ENCODE results near the gene IL36G. TPM values are rescaled to one million over a fixed set of nuclear protein-coding genes. Genes with fewer than 3 reads are reported as not detected.

The IL36G gene
- total and polyA plus RNA-seq, 2 of the 13 experiments (the other 11 are each of a cell fraction or from before 2014, with no cell fraction given) = not detected

DNA sequence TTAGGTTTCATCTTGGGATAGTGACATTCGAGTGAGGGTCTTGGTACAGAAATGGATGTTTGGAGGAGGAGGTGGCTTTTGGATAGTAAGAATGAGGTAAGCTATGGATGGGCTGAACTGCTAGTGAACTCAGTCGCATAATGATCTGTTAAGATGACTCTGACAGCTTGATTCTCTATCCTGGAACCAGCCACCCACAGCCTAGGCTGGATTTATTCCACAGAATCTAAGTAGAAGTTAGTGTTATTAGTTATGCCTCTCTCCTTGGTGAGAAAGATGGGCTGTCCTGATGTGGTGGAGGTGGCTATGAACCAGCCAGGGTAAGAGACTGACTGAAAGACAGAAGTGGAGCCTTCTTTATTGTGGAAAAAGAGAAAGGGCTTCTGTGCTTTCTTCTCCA lies 49.9 kb downstream of the IL36G start:
- Histone ChIP-seq H3K9ac (ENCODE audit: insufficient read depth, low read depth, low read length) (no peak overlapping the region), H3K9me3 (ENCODE audit: low read length) (no peaks in the 10 kb centered on the region), H3K4me3 (replicated peaks in 1 of 3; ENCODE audit: insufficient read depth in 1 of 3, low read depth in 2 of 3, low read length in 3 of 3) (no peak overlapping the region), H3K79me2 (ENCODE audit: insufficient read depth, low read length) (no peaks in the 10 kb centered on the region), H3K27me3 (ENCODE audit: control insufficient read depth in 1 of 2, insufficient read depth in 2 of 2, low read length in 2 of 2) (peaks cover 0 to 10% of the 10 kb centered on the region in 2 experiments; a peak in 3 of 5 replicates), H3K27ac (ENCODE audit: extremely low read length, insufficient read depth, low read length) (no peak overlapping the region), H3K36me3 (replicated peaks in 1 of 2; ENCODE audit: control insufficient read depth in 1 of 2, insufficient read depth in 2 of 2, low read length in 2 of 2) (no peaks in the 10 kb centered on the region), H3K4me2 (ENCODE audit: low read depth, low read length) (no peak overlapping the region), H4K20me1 (ENCODE audit: insufficient read depth, low read length) (no peaks in the 10 kb centered on the region), H2AFZ (ENCODE audit: low read length) (no peak overlapping the region), H3K4me1 (ENCODE audit: insufficient read depth, low read length) (no peaks in the 10 kb centered on the region)
- CTCF ChIA-PET (ENCODE audit: low intra/inter-chr PET ratio, low total read pairs) = no interaction called here
- intact Hi-C loops (cut with micrococcal nuclease; ENCODE audit: unreplicated experiment) (no loop called here), in situ Hi-C loops (cut with HindIII; ENCODE audit: extremely low pct_ligation_motif_present, low pct_unique_long_range_greater_than_20kb) (no loop called here)
- ATAC-seq (no peak), DNase-seq (ENCODE audit: low spot score) (no peak), FAIRE-seq (no peak)
- WGBS (ENCODE audit: low lambda C conversion rate) = 2% methylated on average over 2 of the region's 2 CpGs
- TF ChIP-seq ZNF546 (CRISPR knock-in tag; conservative IDR thresholded peaks at IDR 0.05) = no peak
- TF ChIP-seq, protein P1, sequence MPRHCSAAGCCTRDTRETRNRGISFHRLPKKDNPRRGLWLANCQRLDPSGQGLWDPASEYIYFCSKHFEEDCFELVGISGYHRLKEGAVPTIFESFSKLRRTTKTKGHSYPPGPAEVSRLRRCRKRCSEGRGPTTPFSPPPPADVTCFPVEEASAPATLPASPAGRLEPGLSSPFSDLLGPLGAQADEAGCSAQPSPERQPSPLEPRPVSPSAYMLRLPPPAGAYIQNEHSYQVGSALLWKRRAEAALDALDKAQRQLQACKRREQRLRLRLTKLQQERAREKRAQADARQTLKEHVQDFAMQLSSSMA (CRISPR knock-in tag; IDR thresholded peaks at IDR 0.05) = no peak
- TF ChIP-seq ZNF430 (CRISPR knock-in tag; IDR thresholded peaks at IDR 0.05) = no peak
- no peak for TF ChIP-seq HDAC6 (IDR thresholded peaks at IDR 0.05; ENCODE audit: low read depth, low read length)
- no peak for TF ChIP-seq SPEN (CRISPR knock-in tag; IDR thresholded peaks at IDR 0.05; ENCODE audit: low read depth)
- no peak for TF ChIP-seq GFI1 (CRISPR knock-in tag; IDR thresholded peaks at IDR 0.05; ENCODE audit: borderline replicate concordance)
- TF ChIP-seq PRPF4 (IDR thresholded peaks at IDR 0.05; ENCODE audit: low read depth, low read length, poor library complexity, severe bottlenecking) = no peak
- TF ChIP-seq HDAC1 (CRISPR knock-in tag; IDR thresholded peaks at IDR 0.05) = no peak
- TF ChIP-seq, protein P2, sequence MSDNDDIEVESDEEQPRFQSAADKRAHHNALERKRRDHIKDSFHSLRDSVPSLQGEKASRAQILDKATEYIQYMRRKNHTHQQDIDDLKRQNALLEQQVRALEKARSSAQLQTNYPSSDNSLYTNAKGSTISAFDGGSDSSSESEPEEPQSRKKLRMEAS (IDR thresholded peaks at IDR 0.05) = no peak
- TF ChIP-seq SMAD1 (CRISPR knock-in tag; IDR thresholded peaks at IDR 0.05; ENCODE audit: borderline replicate concordance, low read depth) = no peak
- TF ChIP-seq, protein P3, sequence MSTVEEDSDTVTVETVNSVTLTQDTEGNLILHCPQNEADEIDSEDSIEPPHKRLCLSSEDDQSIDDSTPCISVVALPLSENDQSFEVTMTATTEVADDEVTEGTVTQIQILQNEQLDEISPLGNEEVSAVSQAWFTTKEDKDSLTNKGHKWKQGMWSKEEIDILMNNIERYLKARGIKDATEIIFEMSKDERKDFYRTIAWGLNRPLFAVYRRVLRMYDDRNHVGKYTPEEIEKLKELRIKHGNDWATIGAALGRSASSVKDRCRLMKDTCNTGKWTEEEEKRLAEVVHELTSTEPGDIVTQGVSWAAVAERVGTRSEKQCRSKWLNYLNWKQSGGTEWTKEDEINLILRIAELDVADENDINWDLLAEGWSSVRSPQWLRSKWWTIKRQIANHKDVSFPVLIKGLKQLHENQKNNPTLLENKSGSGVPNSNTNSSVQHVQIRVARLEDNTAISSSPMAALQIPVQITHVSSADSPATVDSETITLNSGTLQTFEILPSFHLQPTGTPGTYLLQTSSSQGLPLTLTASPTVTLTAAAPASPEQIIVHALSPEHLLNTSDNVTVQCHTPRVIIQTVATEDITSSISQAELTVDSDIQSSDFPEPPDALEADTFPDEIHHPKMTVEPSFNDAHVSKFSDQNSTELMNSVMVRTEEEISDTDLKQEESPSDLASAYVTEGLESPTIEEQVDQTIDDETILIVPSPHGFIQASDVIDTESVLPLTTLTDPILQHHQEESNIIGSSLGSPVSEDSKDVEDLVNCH (CRISPR knock-in tag; IDR thresholded peaks at IDR 0.05) = no peak
- no peak for TF ChIP-seq NONO (IDR thresholded peaks at IDR 0.05)
- TF ChIP-seq NONO (CRISPR knock-in tag; conservative IDR thresholded peaks at IDR 0.05) = no peak
- no peak for TF ChIP-seq MED1 (CRISPR knock-in tag; IDR thresholded peaks at IDR 0.05)
- TF ChIP-seq CEBPG (CRISPR knock-in tag; IDR thresholded peaks at IDR 0.05) = no peak
- TF ChIP-seq GATAD1 (CRISPR knock-in tag; IDR thresholded peaks at IDR 0.05) = no peak
- no peak for TF ChIP-seq ZNF253 (CRISPR knock-in tag; IDR thresholded peaks at IDR 0.05; ENCODE audit: borderline replicate concordance)
- BruUV-seq (replicated peaks) = no TSS peak
- POLR2A ChIA-PET = no interaction called here

Data from HepG2 (cell line).